NCI-H510A treated with DMSO at 0.1 percent for 48 hours (cell line): ENCODE results near the gene MSTN.

Source experiments
- DNase-seq: peaks from one replicate; lab custom pipeline; 2025; lab: John Stamatoyannopoulos, UW

The MSTN gene

DNA sequence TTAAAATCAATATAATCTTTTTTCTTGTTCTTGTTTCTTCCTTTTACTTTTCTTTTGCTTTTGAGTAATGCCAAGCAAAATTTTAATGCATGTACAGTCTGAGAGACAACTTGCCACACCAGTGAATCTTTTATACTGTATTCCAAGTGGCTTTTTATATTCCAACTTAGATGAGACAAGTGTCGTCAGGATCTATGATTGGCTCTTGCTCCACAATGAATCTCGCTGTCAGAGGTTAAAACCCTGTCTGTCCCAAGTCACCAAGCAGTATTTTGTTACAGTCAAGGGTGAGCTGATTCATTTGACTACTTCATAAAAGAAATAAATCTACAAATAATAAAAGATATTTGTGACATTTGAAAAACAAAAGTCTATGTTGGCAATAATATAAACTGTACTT lies at the start of gene MSTN:
MSTN (minus strand) TSS at position 129 of the 400 bp plus-strand sequence. CDS start 133 bp downstream, outside the sequence.
- DNase-seq = no peak

DNA sequence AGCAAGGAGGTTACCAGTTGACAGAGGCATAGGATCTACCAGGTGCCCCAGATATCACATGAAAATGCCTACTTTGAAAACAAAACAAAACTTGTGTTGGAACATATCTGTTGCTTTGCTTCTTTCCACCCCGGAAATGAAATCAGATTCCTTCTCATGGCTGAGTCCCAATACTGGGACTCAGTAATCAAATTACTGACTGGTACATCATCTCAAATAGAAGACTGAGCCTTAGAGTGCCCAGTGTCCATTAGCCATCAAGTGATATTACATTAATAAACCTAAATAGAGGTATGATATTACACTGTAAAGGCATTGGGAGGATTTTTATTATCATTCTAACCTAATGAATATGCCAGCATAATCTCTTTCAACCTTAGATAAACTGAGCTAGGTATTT lies 48.6 kb upstream of the MSTN start:
- DNase-seq = no peak

DNA sequence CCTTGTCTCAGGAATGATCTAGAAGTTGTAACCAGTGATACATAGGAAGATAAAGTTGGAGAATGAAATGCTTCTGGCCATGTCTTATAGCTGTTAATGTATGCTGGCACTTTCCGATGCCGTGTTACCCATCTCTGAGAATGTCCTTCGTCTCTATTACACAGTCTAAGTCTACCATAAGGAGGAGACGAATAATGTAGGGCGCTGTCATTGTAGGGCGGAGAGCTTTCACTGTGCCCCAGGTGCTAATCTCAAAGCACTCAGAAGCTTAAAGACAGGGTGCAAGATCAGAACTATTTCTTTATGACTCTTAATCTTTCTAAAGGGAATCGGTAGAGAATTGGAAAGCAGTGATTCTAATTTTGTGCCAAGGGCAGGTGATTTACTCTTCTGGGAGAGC lies 48.2 kb upstream of the MSTN start:
- DNase-seq = no peak

DNA sequence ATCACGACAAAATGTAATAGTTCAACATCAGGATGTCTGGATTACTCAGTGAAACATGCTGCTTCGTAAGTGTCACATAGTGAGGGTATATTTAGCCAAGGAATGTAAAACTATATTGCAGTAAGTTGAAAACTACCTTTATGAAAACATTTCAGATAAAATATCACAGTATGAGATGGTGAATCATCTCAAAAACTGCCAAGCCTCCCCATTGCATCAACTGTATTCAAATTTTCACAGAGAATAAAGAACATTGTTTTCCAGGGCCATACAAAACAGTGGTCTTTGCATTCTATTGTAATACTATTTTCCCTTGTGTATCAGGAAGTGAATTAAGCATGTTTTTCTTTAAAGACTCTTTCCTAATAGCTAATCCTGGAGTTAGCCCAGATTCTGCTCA lies 47.6 kb upstream of the MSTN start:
- no peak for DNase-seq

DNA sequence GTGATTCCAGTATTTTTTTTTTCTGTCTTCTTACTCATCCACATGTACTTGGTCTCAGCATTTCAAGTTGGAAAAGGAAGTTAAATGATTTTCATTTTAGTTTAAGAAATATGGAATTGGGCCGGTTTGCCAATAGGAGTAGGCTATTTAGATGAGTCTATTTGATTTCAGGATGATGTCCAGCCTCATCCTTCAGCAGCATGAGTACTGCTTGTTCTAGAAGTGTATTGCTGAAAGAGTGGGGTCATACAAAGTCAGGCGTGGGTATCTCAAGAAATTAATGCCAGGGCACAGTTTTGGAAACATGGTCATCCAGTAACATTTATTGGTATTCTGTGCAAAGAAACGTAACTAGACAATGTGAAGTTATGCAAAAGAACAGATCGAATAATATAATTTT lies 44.9 kb upstream of the MSTN start:
- no peak for DNase-seq

DNA sequence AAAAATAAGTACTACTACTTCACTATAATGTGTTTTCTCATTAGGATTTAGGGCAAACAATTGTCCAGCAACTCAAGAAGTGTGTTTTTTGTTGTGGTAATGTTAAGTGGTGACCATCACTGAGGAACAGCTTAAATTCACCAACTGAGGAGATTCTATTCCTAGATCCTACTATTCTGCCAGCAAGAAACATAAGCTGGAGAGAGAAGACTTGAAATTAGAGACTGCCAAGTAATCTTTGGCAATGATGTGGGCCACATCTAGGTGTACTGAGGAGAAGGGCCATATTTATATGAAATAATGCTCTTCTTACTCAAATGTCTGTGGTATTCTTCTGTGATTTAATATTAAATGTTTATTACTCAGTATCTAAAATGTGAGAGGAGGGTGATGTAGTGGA lies 44.3 kb upstream of the MSTN start:
- no peak for DNase-seq

DNA sequence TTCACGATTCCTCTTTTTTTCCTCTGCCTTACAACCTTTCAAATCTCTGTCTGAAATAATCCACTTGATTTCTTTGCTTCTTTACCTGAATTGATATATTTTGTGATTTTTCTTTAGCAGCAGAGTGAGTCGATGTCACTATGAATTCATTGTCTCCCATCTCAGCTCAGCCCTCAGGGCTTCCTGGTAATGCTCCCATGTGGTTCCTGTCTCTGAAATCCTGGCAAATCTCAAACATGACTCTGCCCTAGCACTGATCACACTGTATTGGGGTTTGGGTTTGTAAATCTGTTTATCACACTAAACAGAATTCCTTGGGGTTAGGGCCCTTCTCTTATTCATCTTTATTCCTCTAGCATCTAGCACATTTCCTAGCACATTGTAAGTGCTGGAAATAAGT lies 43.0 kb upstream of the MSTN start:
- no peak for DNase-seq

DNA sequence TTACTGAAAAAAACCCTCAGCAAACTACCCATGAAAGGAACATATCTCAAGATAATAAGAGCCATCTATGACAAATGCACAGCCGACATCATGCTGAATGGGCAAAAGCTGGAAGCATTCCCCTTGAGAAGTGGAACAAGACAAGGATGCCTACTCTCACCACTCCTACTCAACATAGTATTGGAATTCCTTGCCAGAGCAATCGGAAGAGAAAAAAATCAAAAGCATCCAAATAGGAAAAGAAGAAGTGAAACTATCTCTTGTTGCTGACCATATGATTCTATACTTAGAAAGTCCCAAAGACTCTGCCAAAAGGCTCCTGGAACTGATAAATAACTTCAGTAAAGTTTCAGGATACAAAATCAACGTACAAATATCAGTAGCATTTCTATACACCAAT lies 40.6 kb upstream of the MSTN start:
- DNase-seq = no peak

DNA sequence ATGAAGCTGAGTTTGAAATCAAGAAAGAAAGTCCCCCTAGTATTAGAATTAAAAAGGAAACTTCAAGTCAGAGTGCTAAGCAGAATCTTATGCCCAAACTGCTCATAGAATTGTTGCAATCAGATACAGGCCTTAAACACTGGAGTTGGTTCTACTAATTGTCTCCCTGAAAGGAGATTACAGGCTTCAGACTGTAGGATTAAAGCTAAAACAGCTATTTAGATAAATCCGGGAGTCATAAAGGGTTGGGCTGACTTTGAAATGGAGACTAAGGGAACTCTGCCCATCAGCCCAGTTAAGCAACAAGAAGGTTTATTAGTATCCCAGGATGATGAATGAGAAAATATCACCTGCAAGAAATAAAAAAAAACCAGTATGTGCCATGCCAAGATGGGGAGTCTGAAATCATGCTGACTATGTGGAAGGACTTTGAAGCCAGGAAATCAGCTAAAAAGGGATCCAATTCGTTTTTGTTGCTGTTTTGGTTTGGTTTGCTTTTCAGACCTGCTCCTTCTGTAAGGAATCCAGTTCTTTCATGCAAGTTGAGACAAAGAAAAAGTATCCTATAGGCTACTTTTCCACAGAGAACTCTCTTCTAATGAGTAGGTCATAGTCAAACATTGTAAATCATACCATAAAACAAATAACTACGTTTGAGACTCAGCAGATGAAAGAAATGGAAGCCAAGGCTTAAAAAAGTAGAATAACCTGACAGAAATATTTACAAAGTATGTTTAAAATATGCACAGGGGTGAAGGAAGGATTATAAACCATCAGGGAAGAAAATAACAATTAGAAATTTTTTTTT lies 37.6 kb upstream of the MSTN start:
- DNase-seq = no peak

DNA sequence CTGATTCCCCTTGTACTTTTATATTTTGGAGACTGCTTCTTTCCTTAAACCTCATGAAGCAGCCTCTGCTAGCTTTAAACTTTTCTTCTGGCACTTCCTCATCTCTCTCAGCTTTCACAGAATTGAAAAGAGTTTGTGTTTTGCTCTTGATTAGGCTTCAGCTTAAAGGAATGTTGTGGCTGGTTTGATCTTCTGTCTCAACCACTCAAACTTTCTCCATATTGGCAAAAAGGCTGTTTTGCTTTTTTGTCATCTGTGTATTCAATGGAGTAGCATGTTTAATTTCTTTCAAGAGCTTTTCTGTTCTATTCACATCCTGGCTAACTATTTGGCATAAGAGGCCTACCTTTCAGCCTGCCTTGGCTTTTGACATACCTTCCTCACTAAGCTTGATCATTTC lies 36.3 kb upstream of the MSTN start:
- no peak for DNase-seq

DNA sequence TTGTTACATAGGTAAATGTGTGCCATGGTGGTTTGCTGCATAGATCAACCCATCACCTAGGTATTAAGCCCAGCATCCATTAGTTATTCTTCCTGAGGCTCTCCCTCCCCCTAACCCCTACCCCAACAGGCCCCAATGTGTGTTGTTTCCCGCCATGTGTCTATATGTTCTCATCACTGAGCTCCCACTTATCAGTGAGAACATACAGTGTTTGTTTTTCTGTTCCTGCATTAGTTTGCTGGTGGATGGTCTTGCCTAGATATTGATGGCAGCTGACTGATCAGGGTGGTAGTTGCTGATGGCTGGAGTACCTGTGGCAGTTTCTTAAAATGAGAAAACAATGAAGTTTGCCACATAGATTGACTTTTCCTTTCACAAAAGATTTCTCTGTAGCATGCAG lies 34.6 kb upstream of the MSTN start:
- DNase-seq = no peak

DNA sequence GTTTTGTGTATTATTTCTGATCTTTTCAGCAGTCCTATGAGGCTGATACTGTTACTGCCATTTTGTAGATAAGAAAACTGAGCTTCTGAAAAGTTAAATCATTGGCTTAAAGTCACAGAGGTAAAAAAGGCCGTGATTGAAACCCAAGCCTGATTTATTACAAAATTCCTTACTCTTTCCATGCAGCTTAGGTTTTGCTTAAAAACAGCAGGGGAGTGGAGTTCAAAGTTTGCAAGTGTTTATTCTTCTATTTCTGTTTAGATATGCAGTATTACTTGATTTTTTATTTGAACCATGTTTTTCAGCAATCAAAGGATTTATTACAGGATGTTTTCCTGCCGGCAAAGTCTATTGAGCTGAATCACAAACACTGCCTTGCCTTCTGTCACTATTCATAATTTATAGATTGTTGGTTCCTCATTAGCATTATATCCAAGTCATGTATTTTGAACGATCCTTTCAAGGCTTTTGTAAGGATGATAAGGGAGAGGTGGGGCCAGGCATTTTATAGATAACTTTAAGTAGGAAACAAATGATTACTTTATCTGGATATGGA lies 31.9 kb upstream of the MSTN start:
- DNase-seq = no peak

DNA sequence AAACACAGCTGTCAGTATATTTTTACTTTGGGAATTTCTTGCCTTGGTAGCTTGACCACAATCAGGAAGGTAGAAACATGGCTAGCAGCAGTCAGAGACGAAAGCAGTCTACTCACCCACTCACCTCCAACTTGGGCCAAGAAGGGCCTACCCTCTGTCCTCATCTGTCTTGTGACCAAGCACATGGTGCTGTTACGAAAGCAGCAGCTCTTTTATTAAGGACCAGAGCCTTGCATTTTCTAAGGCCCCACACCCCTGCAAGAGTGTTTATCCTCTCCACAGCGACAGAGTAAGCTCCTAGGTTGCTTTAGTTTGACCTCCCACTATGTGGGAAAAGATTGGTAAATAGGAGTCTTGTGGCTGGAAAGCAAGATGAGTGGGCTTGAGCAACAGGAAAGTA lies 31.3 kb upstream of the MSTN start:
- DNase-seq = no peak

DNA sequence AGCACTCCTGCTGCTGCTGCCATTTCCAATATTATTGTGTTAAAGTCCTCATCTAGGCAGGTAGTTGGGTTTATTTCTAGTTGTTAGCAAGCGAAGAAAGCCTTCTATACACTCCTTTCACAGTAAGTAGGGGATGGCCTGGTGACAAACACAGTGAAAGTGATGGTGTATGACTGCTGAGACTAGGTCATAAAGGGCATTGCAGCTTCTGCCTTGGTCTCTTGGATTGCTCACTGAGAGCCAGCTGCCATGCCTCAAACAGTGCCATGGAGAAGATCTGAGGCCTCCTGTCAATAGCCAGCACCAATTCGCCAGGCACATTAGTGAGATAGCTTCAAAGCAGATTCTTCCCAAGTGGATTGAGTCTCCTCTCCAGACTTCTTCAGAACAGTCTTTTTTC lies 27.6 kb upstream of the MSTN start:
- DNase-seq = no peak

DNA sequence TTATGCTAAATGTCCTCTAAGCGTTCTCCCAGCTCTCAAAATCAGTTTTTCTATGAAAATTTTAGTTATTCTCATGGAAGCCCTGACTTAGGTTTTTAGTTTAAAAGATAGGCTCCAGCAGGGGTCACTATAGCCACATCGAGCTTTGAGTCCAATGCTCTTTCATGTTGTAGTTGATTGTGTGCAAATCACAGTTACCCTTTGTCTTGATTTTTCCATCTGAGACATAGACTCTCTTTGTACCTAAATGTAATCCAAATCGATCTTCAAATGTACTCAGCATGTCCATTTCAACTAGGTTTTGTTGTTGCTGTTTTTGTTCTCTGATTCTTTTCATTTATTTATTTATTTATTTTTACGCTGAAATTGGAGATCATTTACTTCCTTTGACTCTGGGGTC lies 26.4 kb upstream of the MSTN start:
- DNase-seq = peak; percentile 69

DNA sequence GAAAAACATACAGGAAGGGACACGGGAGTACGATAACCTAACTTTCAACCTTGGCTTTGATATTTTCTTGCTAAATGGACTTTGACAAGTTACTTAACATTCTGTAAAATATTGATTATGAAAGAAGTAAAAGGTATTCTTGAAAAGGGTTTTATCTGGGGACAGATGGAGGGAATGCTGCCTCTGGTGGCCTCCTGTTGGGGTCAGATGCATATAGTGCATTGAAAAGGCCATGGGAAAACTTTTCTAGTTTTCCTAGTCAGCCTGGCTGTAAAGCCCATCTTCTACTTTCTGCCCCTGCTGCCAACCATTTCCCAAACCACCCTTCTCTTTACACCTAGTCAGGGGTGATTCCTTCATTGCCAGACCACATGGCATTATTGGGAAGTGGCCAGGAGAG lies 22.2 kb upstream of the MSTN start:
- DNase-seq = no peak

DNA sequence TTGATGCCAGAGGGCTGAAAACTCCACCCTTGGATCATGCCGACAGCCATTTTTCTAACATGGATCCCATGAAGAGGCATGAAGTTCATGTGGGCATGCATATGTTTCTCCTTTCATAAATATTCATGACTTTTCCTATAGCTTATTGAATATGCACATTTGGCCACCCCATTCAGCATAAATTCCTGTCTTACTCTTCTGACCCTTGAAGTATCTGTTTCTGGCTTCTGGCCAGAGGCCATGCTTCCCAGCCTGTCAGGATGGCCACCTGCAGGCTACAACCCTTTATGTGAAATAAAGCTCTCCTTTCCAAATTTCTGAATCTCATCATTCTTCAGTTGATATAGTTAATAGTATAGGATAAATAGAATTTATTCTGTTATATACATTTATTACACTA lies 19.6 kb upstream of the MSTN start:
- no peak for DNase-seq

DNA sequence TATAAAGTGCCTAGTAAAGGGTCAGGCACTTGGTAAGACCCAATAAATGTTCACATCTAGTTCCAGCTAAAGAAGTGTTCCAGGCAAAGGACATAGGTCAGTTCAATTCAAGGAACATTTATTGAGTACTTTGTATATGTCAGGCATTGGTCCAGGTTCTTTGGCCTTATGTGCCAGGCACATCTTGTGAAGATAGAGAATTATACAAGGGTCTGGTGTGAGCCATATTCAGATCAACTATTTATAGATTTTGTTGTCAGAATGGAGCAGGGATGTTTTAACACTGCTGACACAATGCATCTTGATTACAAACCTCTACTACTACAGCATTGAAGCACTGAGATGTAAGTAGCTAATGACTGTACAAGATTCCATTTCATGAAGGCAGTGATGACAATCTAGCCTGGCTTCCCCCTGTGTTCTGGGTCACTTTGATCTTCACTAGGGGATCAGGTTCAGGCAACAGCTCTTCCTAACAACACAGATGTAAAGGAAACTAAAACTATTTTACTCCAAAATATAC lies 18.1 kb upstream of the MSTN start:
- DNase-seq = no peak

DNA sequence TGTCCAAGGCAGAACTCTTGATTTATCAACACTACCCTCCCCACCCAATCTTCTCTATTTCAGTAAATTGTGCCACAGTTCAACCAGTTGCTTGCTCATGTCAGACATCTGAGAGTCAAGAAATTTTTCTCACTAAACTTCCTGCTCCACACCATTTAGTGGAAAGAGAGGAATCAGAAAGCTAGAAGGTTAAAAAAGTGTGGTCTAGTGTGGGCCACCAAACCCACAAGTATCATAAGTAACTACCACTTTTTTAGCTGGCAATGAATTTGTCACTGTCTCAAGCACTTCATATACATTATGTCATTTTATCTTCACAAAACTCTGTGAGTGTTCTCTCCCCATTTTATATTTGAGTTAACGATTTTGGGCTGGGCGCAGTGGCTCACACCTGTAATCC lies 16.6 kb upstream of the MSTN start:
- DNase-seq = no peak

DNA sequence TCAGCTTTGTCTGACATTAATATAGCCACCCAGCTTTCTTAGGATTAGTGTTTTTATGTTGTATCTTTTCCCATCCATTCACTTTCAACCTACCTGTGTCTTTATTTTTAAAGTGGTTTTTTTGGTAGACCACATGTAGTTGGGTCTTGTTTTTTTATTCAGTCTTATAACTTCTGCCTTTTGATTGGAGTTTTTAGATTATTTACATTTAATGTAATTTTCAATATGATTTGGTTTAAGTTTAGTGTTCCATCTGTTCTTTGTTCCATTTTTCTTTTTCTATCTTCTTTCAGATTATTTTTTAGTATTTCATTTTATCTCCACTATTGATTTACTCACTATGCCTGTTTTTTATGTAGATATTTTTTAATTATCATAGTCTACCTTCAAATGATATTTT lies 13.1 kb upstream of the MSTN start:
- DNase-seq = no peak

DNA sequence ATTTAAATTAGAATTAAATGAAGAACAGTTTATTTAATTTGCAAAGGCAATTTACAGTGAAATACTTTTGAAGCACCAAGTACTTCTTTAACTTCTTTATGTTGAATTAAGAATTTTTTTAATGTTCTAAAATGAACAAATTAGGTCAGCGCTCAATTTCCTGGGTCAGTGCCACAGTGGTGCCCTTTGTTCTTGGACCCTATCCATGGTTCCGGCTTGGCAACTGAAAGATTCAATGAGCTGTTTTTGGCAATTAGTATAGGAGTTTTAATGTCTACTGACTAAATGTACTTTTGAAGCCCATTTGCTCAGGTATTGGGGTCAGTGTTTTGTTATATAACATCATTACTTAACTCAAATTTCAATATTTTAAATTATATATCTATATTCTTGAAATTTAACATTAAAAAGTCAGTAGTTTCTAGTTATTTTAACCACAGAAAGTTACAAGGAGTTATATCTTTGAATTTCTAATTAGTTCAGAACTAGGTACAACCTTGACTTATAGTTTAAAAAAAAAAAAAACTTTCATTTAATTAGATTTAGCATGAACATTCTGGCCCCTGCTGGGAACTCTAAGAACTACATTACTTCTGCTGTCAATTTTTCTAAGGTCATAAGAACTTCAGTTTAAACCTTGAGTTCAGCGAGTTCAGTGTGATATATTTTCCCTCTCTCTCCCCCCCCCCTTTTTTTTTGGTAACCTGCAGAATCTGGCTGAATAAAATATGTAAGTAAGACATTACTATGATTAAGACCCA lies 7.6 kb upstream of the MSTN start:
- peak; percentile 64 for DNase-seq

DNA sequence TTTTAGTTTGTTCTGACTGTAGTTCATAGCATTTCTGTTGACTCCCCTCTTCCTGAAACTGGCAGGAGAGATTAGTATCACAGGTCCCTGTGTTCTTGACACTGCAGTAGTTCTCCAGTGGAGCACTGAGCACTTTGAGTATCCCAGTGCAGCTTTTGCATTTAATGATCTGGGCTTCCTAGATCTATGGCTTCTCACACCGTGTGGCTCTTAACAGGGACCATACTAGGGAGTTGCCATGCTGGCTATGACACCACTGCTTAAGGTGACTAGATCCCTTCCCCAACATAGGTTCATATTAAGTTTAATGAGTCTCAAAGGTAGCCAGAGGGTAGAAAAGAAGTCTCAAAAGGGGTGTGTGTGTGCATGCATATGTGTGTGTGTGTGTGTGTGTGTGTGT lies 6.2 kb upstream of the MSTN start:
- no peak for DNase-seq

DNA sequence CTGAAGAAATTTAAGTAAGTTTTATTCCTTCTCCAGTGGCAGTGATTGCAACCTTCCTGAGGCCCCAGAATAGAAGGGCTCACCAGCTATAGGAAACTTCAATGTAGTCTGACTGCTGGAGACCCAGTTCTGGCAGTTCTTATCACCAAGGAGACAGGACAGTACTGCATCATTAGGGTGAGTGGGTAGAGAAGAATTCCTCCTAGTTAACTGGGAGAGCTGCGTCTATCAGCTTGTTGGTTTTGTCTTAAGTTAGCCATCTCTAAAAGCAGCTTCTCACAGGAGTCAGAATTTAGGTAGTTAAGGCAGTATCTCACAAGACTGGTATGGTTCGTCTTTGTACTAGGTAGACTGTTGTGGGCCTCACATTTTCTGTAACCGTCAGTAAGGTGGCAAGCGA lies 3.3 kb upstream of the MSTN start:
- DNase-seq = no peak
